PC-3 (cell line): ENCODE data around the gene MYO3B. TPM values are rescaled to one million over a fixed set of nuclear protein-coding genes. Genes with fewer than 3 reads are reported as not detected.

Experiments
- ATAC-seq: fragments of 200-7000 bp; cut with Tn5 transposase; 2 replicates; pipeline ENCODE4 v1.9.1; 2020; ENCODE audit warnings: mild to moderate bottlenecking, moderate library complexity
- BruUV-seq: library from RNA; stranded (reverse); fragments of 400-500 nt; replicated peaks from 2 replicates; lab custom pipeline; 2021; lab: Mats Ljungman, UMichigan
- CTCF ChIA-PET: fragments of 300-600 bp; sonication (Branson Sonifier 250); formaldehyde crosslinking; loops from one replicate; lab custom pipeline; 2022; ENCODE audit warnings: antibody characterized with exemption; lab: Charles Lee
- POLR2A ChIA-PET: fragments of 300-600 bp; sonication (Branson Sonifier 250); formaldehyde crosslinking; loops from one replicate; lab custom pipeline; 2022; ENCODE audit warnings: antibody characterized with exemption; ENCODE audit not compliant: unreplicated experiment; lab: Charles Lee
- DNase-seq: peaks from one replicate; pipeline ENCODE4 v3.0.0-alpha.2; 2015
- H2AFZ ChIP-seq: fragments of 300-600 bp; sonication (generic); 2 replicates; pipeline ENCODE4 v1.6.0; 2016; ENCODE audit warnings: antibody characterized with exemption, low read length
- H3F3A ChIP-seq: fragments of 300-600 bp; sonication (generic); one replicate; pipeline ENCODE4 v1.6.0; 2017; ENCODE audit warnings: antibody characterized with exemption, low read length, control low read depth, mild to moderate bottlenecking; ENCODE audit not compliant: unreplicated experiment
- H3K27ac ChIP-seq: fragments of 300-600 bp; sonication (generic); 2 replicates; pipeline ENCODE4 v1.5.1; 2016; ENCODE audit warnings: mild to moderate bottlenecking, low read length
- H3K27me3 ChIP-seq: fragments of 300-600 bp; sonication (generic); 2 replicates; pipeline ENCODE4 v1.6.1; 2016; ENCODE audit warnings: low read length, mixed read lengths
- H3K36me3 ChIP-seq: fragments of 300-600 bp; sonication (generic); 2 replicates; pipeline ENCODE4 v1.6.1; 2016; ENCODE audit warnings: low read depth, mixed run types, low read length, mixed read lengths
- H3K4me1 ChIP-seq: fragments of 300-600 bp; sonication (generic); 2 replicates; pipeline ENCODE4 v1.5.1; 2016; ENCODE audit warnings: low read length; ENCODE audit not compliant: insufficient read depth
- H3K4me2 ChIP-seq: fragments of 300-600 bp; sonication (generic); 2 replicates; pipeline ENCODE4 v1.6.0; 2016; ENCODE audit warnings: low read length
- H3K4me3 ChIP-seq: fragments of 300-600 bp; sonication (generic); 2 replicates; pipeline ENCODE4 v1.5.1; 2016; ENCODE audit warnings: mild to moderate bottlenecking, low read length, mixed read lengths
- H3K79me2 ChIP-seq: fragments of 300-600 bp; sonication (generic); 2 replicates; pipeline ENCODE4 v1.6.1; 2017; ENCODE audit warnings: low read length, mixed read lengths
- H3K9ac ChIP-seq: fragments of 300-600 bp; sonication (generic); 2 replicates; pipeline ENCODE4 v1.6.0; 2016; ENCODE audit warnings: mild to moderate bottlenecking, low read length
- H3K9me2 ChIP-seq: fragments of 300-600 bp; sonication (generic); replicated peaks from 2 replicates; pipeline ENCODE4 v1.6.1; 2016; ENCODE audit warnings: mixed run types, low read length, mixed read lengths
- H3K9me3 ChIP-seq: fragments of 300-600 bp; sonication (generic); 2 replicates; pipeline ENCODE4 v1.6.1; 2016; ENCODE audit warnings: low read length, mixed read lengths
- H4K20me1 ChIP-seq: fragments of 300-600 bp; sonication (generic); 2 replicates; pipeline ENCODE4 v1.6.1; 2016; ENCODE audit warnings: low read length, mixed read lengths
- EZH2 ChIP-seq: fragments of 300-600 bp; sonication (generic); IDR thresholded peaks from one replicate; pipeline ENCODE4 v1.6.1; 2017; ENCODE audit warnings: antibody characterized with exemption, mild to moderate bottlenecking, low read length; ENCODE audit not compliant: unreplicated experiment
- EZH2phosphoT487 ChIP-seq: fragments of 300-600 bp; sonication (generic); IDR thresholded peaks from 2 replicates; pipeline ENCODE4 v1.6.1; 2018; ENCODE audit warnings: mild to moderate bottlenecking, antibody characterized with exemption, low read length, borderline replicate concordance
- intact Hi-C: fragments of 100-400 bp; cut with micrococcal nuclease; formaldehyde crosslinking; loops from 2 replicates; pipeline ENCODE4 v1.9.0; 2023
- total RNA-seq: library from RNA; depleted of rRNA; stranded (reverse); fragments of >200 nt; gene quantifications from 2 replicates; pipeline ENCODE4 v1.2.3, GENCODE V29; 2014
- TF ChIP-seq, protein P1 (sequence below): fragments of 300-600 bp; sonication (generic); conservative IDR thresholded peaks from 2 replicates; pipeline ENCODE4 v1.5.1; 2017; ENCODE audit warnings: antibody characterized with exemption, low read depth, mild to moderate bottlenecking, low read length

Gene MYO3B
- total RNA-seq, 1 experiment from 2014 or later = 1.1 TPM

DNA sequence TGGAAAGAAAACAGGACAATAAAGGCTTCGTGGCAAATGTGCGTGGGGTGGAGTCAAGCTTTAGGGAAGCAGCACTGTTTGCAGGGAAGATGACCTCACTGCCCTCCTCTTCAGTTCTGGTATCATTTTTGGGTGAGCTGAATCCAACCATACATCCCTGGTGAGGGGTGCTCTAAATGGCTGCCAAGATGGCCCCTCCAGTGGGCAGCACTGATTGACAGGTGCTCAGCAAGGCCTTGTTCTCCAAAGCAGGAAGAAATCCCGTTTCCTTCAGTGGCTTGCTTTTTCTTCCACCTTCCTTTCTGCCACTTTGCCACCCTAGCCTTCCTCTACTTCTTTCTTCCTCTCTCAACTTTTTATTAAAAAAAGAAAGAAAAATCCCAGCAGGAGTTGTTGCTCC lies 404.4 kb downstream of the MYO3B start:
- no peak overlapping the region for H3K4me3 ChIP-seq
- ATAC-seq = no peak
- intact Hi-C loops = no loop called here

GRCh38 chr2:170582751-170583463 lies 405.0 kb downstream of the MYO3B start:
- no peaks in the 10 kb centered on the region for H3K79me2 ChIP-seq
- H3K4me3 ChIP-seq = no peak overlapping the region
- peaks cover 17% of the 10 kb centered on the region for H3K4me1 ChIP-seq
- POLR2A ChIA-PET = no interaction called here
- no peak for TF ChIP-seq EZH2
- no peak for TF ChIP-seq EZH2phosphoT487
- TF ChIP-seq, protein P1, sequence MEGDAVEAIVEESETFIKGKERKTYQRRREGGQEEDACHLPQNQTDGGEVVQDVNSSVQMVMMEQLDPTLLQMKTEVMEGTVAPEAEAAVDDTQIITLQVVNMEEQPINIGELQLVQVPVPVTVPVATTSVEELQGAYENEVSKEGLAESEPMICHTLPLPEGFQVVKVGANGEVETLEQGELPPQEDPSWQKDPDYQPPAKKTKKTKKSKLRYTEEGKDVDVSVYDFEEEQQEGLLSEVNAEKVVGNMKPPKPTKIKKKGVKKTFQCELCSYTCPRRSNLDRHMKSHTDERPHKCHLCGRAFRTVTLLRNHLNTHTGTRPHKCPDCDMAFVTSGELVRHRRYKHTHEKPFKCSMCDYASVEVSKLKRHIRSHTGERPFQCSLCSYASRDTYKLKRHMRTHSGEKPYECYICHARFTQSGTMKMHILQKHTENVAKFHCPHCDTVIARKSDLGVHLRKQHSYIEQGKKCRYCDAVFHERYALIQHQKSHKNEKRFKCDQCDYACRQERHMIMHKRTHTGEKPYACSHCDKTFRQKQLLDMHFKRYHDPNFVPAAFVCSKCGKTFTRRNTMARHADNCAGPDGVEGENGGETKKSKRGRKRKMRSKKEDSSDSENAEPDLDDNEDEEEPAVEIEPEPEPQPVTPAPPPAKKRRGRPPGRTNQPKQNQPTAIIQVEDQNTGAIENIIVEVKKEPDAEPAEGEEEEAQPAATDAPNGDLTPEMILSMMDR = no peak
- no peaks in the 10 kb centered on the region for H3F3A ChIP-seq
- no peaks in the 10 kb centered on the region for H3K27me3 ChIP-seq
- no peaks in the 10 kb centered on the region for H3K36me3 ChIP-seq
- BruUV-seq = no TSS peak
- CTCF ChIA-PET = no interaction called here
- H3K9me2 ChIP-seq = no peaks in the 10 kb centered on the region
- H3K9me3 ChIP-seq = no peaks in the 10 kb centered on the region
- H3K27ac ChIP-seq = no peak overlapping the region
- intact Hi-C loops = no loop called here
- no peak overlapping the region for H3K9ac ChIP-seq
- DNase-seq (no peak), ATAC-seq (no peak)
- no peak overlapping the region for H2AFZ ChIP-seq
- H4K20me1 ChIP-seq = no peaks in the 10 kb centered on the region
- H3K4me2 ChIP-seq = no peak overlapping the region

More for the DNA sequence above, 404.4 kb downstream of the MYO3B start:
- Histone ChIP-seq H3K4me2 (no peak overlapping the region), H3K9me2 (no peaks in the 10 kb centered on the region), H3K27me3 (no peaks in the 10 kb centered on the region), H2AFZ (no peak overlapping the region), H3K9me3 (no peaks in the 10 kb centered on the region), H4K20me1 (no peaks in the 10 kb centered on the region), H3K9ac (no peak overlapping the region), H3K79me2 (no peaks in the 10 kb centered on the region), H3K4me1 (peaks cover 13% of the 10 kb centered on the region), H3F3A (no peaks in the 10 kb centered on the region), H3K27ac (no peak overlapping the region), H3K36me3 (no peaks in the 10 kb centered on the region)
- CTCF ChIA-PET = no interaction called here
- POLR2A ChIA-PET = no interaction called here
- DNase-seq = no peak
- TF ChIP-seq, protein P1 = no peak
- no peak for TF ChIP-seq EZH2phosphoT487
- no peak for TF ChIP-seq EZH2
- no TSS peak for BruUV-seq

- peak; percentile 86 for DNase-seq
- Histone ChIP-seq H3K9ac (no peak overlapping the region), H4K20me1 (no peaks in the 10 kb centered on the region), H3K4me2 (peak overlapping the region; percentile 52), H3K4me1 (peaks cover 17% of the 10 kb centered on the region), H3K9me2 (no peaks in the 10 kb centered on the region), H3K27me3 (no peaks in the 10 kb centered on the region), H3K4me3 (no peak overlapping the region), H3K9me3 (no peaks in the 10 kb centered on the region), H3K27ac (peak overlapping the region; percentile 18; the same call in 1 of the 2 replicates), H3K79me2 (no peaks in the 10 kb centered on the region), H2AFZ (no peak overlapping the region), H3K36me3 (no peaks in the 10 kb centered on the region), H3F3A (no peaks in the 10 kb centered on the region)
- no TSS peak for BruUV-seq
- CTCF ChIA-PET = no interaction called here
- TF ChIP-seq, protein P1 = no peak
- TF ChIP-seq EZH2phosphoT487 (no peak), EZH2 (no peak)
- peak; percentile 94 for ATAC-seq
- intact Hi-C loops = no loop called here
- POLR2A ChIA-PET = interaction anchor here (0.6 kb wide), 1 partner anchor 1810 kb away, joined by 3 read pairs; no protein-coding TSS in a partner anchor
Observed at GRCh38 chr2:170585067-170585466, 407.1 kb downstream of the MYO3B start.
